ENCODE data around the gene BIRC7. TPM values are rescaled to one million over a fixed set of nuclear protein-coding genes. Genes with fewer than 3 reads are reported as not detected.

The BIRC7 gene
- total RNA-seq, 1 experiment from 2014 or later: 0.17 TPM

GRCh38 chr20:63233924-63234323 lies 1.8 kb upstream of the BIRC7 start (continued):
- TF ChIP-seq AR (CRISPR knock-in tag; IDR thresholded peaks at IDR 0.05): no peak
- TF ChIP-seq SMAD3 (CRISPR knock-in tag; IDR thresholded peaks at IDR 0.05; ENCODE audit: borderline replicate concordance): no peak

DNA sequence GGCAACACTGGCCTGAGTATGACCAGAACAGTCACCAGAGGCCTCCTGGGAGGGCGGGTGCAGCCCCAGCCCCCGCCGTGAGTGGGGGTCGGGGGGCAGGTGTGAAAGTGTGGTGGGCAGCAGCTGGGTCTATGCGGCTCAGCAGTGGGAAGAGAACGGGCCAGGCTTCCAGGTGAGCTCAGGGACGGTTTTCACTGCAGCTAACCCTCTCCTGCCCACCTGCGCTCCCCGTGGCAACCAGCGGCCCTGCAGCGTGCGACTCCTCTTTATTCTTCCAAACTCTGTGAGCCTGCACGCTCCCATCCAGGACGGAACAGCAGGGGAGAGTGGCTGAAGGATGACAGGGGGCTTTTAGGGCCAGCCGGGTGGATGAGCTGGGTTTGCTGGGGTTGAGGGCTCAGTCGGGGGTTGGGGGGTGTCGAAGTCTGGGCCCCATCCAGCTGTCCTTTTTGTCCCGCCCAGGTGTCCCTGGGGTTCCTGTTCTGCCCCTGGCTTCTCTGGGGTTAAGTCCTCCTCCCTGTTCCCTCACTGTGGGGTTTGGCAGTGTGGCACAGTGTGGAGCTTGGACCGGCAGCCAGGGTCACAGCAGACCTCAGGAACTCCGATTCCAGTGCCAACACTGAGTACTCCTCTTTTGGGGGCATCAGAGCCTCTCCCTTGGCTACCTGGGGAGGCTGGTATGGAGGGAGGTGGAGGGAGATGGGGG lies 859 bp upstream of the BIRC7 start:
- no peaks in the 10 kb centered on the region for H3K36me3 Mint-ChIP-seq
- H3K9me3 Mint-ChIP-seq: no peaks in the 10 kb centered on the region
- no peak overlapping the region for H3K27ac Mint-ChIP-seq
- ChIA-PET POLR2A (interaction anchor here (1.6 kb wide), 1 partner anchor 18 kb away, joined by 5 read pairs; no protein-coding TSS in a partner anchor), CTCF (interaction anchor here (0.6 to 8.1 kb wide), 34 partner anchors 9 to 261 kb away, joined by 3 to 151 read pairs (median 4); partner anchors contain the start of genes ARFGAP1, NKAIN4 and YTHDF1)
- H3K4me3 Mint-ChIP-seq: peak overlapping the region; percentile 51
- ATAC-seq (peak; percentile 83), DNase-seq (ENCODE audit: low spot score) (peak; percentile 82)
- peak; percentile 95 for TF ChIP-seq ZNF121 (CRISPR knock-in tag; IDR thresholded peaks at IDR 0.05)
- TF ChIP-seq AR (CRISPR knock-in tag; IDR thresholded peaks at IDR 0.05): no peak
- no peak for TF ChIP-seq ATF1 (CRISPR knock-in tag; IDR thresholded peaks at IDR 0.05)
- TF ChIP-seq, protein P1, sequence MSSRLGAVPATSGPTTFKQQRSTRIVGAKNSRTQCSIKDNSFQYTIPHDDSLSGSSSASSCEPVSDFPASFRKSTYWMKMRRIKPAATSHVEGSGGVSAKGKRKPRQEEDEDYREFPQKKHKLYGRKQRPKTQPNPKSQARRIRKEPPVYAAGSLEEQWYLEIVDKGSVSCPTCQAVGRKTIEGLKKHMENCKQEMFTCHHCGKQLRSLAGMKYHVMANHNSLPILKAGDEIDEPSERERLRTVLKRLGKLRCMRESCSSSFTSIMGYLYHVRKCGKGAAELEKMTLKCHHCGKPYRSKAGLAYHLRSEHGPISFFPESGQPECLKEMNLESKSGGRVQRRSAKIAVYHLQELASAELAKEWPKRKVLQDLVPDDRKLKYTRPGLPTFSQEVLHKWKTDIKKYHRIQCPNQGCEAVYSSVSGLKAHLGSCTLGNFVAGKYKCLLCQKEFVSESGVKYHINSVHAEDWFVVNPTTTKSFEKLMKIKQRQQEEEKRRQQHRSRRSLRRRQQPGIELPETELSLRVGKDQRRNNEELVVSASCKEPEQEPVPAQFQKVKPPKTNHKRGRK (CRISPR knock-in tag; IDR thresholded peaks at IDR 0.05; ENCODE audit: borderline replicate concordance): no peak
- TF ChIP-seq MYBL2 (CRISPR knock-in tag; IDR thresholded peaks at IDR 0.05): no peak
- TF ChIP-seq NR3C1 (CRISPR knock-in tag; conservative IDR thresholded peaks at IDR 0.05; ENCODE audit: low read depth): no peak
- no peak for TF ChIP-seq CREM (CRISPR knock-in tag; IDR thresholded peaks at IDR 0.05)
- TF ChIP-seq ZNF263 (CRISPR knock-in tag; IDR thresholded peaks at IDR 0.05; ENCODE audit: low read depth): no peak
- 0 out of 2 replicates have a peak, but pooled peaks have one; percentile 51 for TF ChIP-seq CTCF (IDR thresholded peaks at IDR 0.05)
- peaks cover 8% of the 10 kb centered on the region for H3K27me3 Mint-ChIP-seq (ENCODE audit: low read depth)
- peaks cover 20% of the 10 kb centered on the region for H3K4me1 Mint-ChIP-seq

DNA sequence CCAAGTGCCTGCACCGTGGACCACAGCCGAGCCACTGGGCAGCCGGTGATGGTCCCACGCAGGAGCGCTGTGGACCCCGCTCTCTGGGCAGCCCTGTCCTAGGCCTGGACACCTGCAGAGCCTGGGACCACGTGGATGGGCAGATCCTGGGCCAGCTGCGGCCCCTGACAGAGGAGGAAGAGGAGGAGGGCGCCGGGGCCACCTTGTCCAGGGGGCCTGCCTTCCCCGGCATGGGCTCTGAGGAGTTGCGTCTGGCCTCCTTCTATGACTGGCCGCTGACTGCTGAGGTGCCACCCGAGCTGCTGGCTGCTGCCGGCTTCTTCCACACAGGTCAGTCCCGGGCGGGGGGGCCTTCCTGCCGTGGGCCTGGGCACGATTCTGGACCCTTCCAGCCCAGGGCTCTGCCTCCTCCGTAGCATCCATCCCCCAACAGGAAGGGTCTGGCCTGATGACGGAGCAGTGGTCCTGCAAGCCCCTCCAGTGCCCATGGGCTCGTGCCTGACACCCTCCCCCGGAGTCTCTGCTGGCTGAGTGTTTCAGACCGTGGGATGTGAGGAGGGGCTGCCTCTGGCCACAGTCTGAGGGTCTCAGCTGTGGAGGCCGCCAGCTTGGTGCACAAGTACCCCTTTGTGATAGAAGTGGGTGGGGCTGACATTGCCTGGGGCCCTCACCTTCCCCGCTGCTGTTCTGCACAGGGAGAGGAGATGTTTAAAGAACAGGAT lies 572 bp downstream of the BIRC7 start:
- Mint-ChIP-seq H3K27ac (no peak overlapping the region; the same call in 1 of the 2 replicates), H3K36me3 (no peaks in the 10 kb centered on the region), H3K27me3 (ENCODE audit: low read depth) (peaks cover 6% of the 10 kb centered on the region), H3K4me3 (no peak overlapping the region), H3K9me3 (no peaks in the 10 kb centered on the region), H3K4me1 (peaks cover 8% of the 10 kb centered on the region; the same call in 1 of the 2 replicates)
- DNase-seq (ENCODE audit: low spot score) (no peak), ATAC-seq (no peak)
- ChIA-PET CTCF (interaction anchor here (3.0 to 8.1 kb wide), 3 partner anchors 12 to 45 kb away, joined by 16 to 151 read pairs (median 56); partner anchors contain the start of gene NKAIN4), POLR2A (interaction anchor here (0.9 to 1.6 kb wide), 2 partner anchors 17 to 19 kb away, joined by 3 to 5 read pairs; no protein-coding TSS in a partner anchor)
- TF ChIP-seq ZNF425 (CRISPR knock-in tag; conservative IDR thresholded peaks at IDR 0.05): no peak

Measured in WTC11 (cell line).